Measurements from ENCODE around the gene PRELID3B. TPM values are rescaled to one million over a fixed set of nuclear protein-coding genes. Genes with fewer than 3 reads are reported as not detected.

PRELID3B gene
- total and polyA plus RNA-seq, 2 of the 13 experiments (the other 11 are each of a cell fraction or from before 2014, with no cell fraction given) = 23.3 to 42.6 TPM

DNA sequence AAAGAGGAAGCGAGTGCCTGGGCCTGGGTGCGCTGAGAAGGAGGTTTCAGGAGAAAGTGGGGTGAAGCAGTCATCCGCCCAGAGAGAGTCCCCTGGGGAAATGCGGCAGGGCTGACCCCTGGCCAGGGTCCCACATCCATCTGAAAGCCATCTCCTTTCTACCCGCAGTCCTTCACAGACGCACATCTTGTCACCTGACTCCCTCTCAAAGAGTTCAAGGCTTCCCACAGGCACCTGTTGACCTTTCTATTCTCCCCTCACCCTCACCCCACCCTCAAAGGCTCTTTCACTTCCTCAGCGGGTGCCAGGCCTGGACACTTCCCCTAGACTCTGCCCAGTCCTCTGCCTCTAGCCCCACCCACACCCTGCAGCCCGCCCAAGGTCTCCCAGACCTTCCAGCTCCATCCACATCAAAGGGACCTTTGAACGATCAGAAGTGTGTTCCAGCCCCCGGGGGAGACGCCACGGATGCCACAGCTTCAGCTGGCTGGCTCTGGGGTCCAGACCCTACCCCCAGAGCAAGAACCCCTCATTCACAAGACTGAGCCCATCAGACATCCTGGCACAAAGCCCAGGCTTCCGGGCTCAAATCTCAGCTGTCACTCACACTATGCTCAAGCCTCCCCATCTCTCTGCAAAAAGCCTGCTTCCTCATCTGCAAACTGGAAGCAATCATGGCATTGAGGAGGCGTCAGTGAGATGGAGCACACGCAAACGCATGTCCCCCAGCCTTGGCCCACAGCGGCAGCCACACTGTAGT is 37.6 kb downstream of the PRELID3B start (continued):
- TF ChIP-seq CENPX (CRISPR knock-in tag; IDR thresholded peaks at IDR 0.05) = no peak
- TF ChIP-seq MIXL1 (CRISPR knock-in tag; IDR thresholded peaks at IDR 0.05) = no peak
- TF ChIP-seq ZNF567 (CRISPR knock-in tag; IDR thresholded peaks at IDR 0.05; ENCODE audit: borderline replicate concordance) = no peak
- no peak for TF ChIP-seq ZBTB42 (CRISPR knock-in tag; IDR thresholded peaks at IDR 0.05)
- no peak for TF ChIP-seq TSC22D2 (CRISPR knock-in tag; IDR thresholded peaks at IDR 0.05; ENCODE audit: borderline replicate concordance)
- 0 out of 2 replicates have a peak, but pooled peaks have one; percentile 18 for TF ChIP-seq KDM1A (CRISPR knock-in tag; IDR thresholded peaks at IDR 0.05)
- no peak for TF ChIP-seq PAX8 (CRISPR knock-in tag; IDR thresholded peaks at IDR 0.05; ENCODE audit: borderline replicate concordance)
- TF ChIP-seq, protein P1, sequence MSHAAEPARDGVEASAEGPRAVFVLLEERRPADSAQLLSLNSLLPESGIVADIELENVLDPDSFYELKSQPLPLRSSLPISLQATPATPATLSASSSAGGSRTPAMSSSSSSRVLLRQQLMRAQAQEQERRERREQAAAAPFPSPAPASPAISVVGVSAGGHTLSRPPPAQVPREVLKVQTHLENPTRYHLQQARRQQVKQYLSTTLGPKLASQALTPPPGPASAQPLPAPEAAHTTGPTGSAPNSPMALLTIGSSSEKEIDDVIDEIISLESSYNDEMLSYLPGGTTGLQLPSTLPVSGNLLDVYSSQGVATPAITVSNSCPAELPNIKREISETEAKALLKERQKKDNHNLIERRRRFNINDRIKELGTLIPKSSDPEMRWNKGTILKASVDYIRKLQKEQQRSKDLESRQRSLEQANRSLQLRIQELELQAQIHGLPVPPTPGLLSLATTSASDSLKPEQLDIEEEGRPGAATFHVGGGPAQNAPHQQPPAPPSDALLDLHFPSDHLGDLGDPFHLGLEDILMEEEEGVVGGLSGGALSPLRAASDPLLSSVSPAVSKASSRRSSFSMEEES (CRISPR knock-in tag; IDR thresholded peaks at IDR 0.05) = peak; percentile 19; the same call in 1 of the 2 replicates
- TF ChIP-seq FOXP1 (IDR thresholded peaks at IDR 0.05) = no peak
- TF ChIP-seq FOXP1 (CRISPR knock-in tag; IDR thresholded peaks at IDR 0.05) = peak; percentile 27; the same call in 1 of the 2 replicates
- TF ChIP-seq RFXANK (CRISPR knock-in tag; IDR thresholded peaks at IDR 0.05) = no peak
- TF ChIP-seq CBX1 (IDR thresholded peaks at IDR 0.05; ENCODE audit: low read depth) = no peak
- TF ChIP-seq, protein P2, sequence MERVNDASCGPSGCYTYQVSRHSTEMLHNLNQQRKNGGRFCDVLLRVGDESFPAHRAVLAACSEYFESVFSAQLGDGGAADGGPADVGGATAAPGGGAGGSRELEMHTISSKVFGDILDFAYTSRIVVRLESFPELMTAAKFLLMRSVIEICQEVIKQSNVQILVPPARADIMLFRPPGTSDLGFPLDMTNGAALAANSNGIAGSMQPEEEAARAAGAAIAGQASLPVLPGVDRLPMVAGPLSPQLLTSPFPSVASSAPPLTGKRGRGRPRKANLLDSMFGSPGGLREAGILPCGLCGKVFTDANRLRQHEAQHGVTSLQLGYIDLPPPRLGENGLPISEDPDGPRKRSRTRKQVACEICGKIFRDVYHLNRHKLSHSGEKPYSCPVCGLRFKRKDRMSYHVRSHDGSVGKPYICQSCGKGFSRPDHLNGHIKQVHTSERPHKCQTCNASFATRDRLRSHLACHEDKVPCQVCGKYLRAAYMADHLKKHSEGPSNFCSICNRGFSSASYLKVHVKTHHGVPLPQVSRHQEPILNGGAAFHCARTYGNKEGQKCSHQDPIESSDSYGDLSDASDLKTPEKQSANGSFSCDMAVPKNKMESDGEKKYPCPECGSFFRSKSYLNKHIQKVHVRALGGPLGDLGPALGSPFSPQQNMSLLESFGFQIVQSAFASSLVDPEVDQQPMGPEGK (CRISPR knock-in tag; IDR thresholded peaks at IDR 0.05) = peak; percentile 85
- no peak for TF ChIP-seq ZNF776 (CRISPR knock-in tag; IDR thresholded peaks at IDR 0.05)
- no peak for TF ChIP-seq REL (CRISPR knock-in tag; conservative IDR thresholded peaks at IDR 0.05)
- TF ChIP-seq, protein P3, sequence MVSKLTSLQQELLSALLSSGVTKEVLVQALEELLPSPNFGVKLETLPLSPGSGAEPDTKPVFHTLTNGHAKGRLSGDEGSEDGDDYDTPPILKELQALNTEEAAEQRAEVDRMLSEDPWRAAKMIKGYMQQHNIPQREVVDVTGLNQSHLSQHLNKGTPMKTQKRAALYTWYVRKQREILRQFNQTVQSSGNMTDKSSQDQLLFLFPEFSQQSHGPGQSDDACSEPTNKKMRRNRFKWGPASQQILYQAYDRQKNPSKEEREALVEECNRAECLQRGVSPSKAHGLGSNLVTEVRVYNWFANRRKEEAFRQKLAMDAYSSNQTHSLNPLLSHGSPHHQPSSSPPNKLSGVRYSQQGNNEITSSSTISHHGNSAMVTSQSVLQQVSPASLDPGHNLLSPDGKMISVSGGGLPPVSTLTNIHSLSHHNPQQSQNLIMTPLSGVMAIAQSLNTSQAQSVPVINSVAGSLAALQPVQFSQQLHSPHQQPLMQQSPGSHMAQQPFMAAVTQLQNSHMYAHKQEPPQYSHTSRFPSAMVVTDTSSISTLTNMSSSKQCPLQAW (CRISPR knock-in tag; IDR thresholded peaks at IDR 0.05) = peak; percentile 79
- no peak for TF ChIP-seq ZNF138 (CRISPR knock-in tag; IDR thresholded peaks at IDR 0.05; ENCODE audit: low read depth)
- no peak; the same call in 1 of the 2 replicates for TF ChIP-seq POGZ (CRISPR knock-in tag; IDR thresholded peaks at IDR 0.05)
- 0 out of 2 replicates have a peak, but pooled peaks have one; percentile 42 for TF ChIP-seq ZNF333 (CRISPR knock-in tag; IDR thresholded peaks at IDR 0.05; ENCODE audit: borderline replicate concordance)
- no peak for TF ChIP-seq NFKBIZ (CRISPR knock-in tag; IDR thresholded peaks at IDR 0.05)
- no peak for TF ChIP-seq GPN1 (CRISPR knock-in tag; IDR thresholded peaks at IDR 0.05; ENCODE audit: borderline replicate concordance)
- peak; percentile 88 for TF ChIP-seq PHF21A (CRISPR knock-in tag; IDR thresholded peaks at IDR 0.05)

All from HepG2 (cell line).